Tibial artery (tissue), 4 donors: Measurements from ENCODE around the gene FBXO24.

ENCODE experiments used
- DNase-seq, 2 donors: peaks; one replicate each; pipeline ENCODE4 v3.0.0-alpha.2; 2019
- H3K27ac ChIP-seq, 2 donors: fragments of 200-600 bp; sonication (generic) in 1 of 2; 1 replicate in 1 of 2; 2 replicates in 1 of 2; pipeline ENCODE4 v1.5.1; 2018 to 2019; ENCODE audit warnings: mild to moderate bottlenecking in 1 of 2
- H3K27me3 ChIP-seq, 2 donors: fragments of 200-600 bp; sonication (generic) in 1 of 2; one replicate each; pipeline versions ENCODE4 v1.5.1 to v1.6.0; 2016 to 2019
- H3K36me3 ChIP-seq, 3 donors: fragments of 200-600 bp; sonication (generic) in 2 of 3; one replicate each; pipeline ENCODE4 v1.5.1; 2016 to 2019; ENCODE audit warnings: mild to moderate bottlenecking in 2 of 3
- H3K4me1 ChIP-seq, 4 donors: fragments of 200-600 bp; sonication (generic) in 2 of 4; 1 replicate in 3 of 4; 2 replicates in 1 of 4; pipeline ENCODE4 v1.5.1; 2016 to 2019
- H3K4me3 ChIP-seq, 2 donors: fragments of 200-600 bp; sonication (generic) in 1 of 2; 1 replicate in 1 of 2; 2 replicates in 1 of 2; pipeline ENCODE4 v1.5.1; 2018 to 2019; ENCODE audit warnings: mild to moderate bottlenecking in 2 of 2
- H3K9me3 ChIP-seq, 3 donors: fragments of 200-600 bp; sonication (generic) in 1 of 3; one replicate each; pipeline ENCODE4 v1.5.1; 2016 to 2019
- intact Hi-C: fragments of 100-400 bp; cut with DNase I; formaldehyde crosslinking; loops from one replicate; pipeline ENCODE4 v1.15.0; 2023; ENCODE audit warnings: low total_unique reads
- TF ChIP-seq, protein P1 (sequence below), 2 experiments: fragments of 200-600 bp in 1 of 2; fragments of 450-650 bp in 1 of 2; IDR thresholded peaks; one replicate each; pipeline ENCODE4 v1.5.1; 2017 to 2019; ENCODE audit warnings: antibody characterized with exemption in 2 of 2, mild to moderate bottlenecking in 1 of 2, moderate library complexity in 1 of 2

Gene FBXO24

DNA sequence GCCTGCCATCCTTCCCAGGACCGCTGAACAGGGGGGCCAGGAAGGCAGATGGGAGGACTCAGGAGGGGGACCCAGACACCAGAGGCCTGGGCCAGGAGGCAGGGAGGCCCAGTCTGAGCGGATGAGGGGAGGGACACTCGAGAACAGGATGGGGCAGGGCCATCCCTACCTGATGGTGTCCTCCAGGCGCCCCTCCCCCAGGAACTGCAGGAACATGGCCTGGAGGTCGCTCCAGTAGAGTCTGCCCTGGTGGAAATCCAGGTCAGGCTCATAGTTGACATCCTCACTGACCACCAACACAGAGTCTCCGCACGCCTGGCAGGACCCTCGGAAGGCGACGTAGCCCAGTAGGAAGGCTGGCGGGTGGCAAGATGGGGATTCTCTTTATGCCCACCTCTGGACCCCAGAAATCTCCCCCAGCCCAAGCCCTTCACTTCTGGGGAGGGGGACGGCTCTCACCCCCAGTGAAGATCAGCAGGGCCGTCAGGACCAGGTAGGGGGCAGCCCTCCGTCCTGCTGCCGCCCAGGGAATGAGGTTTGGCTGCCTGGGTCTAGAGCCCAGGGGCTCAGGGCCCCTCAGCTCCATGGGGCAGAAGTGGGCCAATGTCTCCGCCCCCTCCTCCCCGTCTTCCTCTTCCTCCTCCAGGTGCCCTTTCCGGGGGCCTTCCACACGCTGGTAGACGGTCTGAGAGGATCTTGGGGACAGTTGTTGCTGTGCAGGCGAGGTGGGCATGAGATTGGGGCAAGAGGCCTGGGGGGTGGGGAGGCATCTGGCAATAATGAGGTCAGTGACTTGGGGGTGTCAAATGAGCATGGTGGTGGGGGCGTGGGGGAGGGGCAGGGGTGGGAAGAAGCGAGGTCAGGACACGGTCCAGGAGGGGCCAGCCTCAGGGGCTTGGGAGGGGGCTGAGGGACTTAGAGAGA lies 54.7 kb downstream of the FBXO24 start:
- Histone ChIP-seq H3K36me3 (no peaks in the 10 kb centered on the region), H3K9me3 (no peaks in the 10 kb centered on the region), H3K4me1 (no peaks in the 10 kb centered on the region), H3K27ac (no peak overlapping the region), H3K27me3 (peaks cover 0 to 50% of the 10 kb centered on the region in 2 donors), H3K4me3 (no peak overlapping the region)
- no peak for DNase-seq
- TF ChIP-seq, protein P1, sequence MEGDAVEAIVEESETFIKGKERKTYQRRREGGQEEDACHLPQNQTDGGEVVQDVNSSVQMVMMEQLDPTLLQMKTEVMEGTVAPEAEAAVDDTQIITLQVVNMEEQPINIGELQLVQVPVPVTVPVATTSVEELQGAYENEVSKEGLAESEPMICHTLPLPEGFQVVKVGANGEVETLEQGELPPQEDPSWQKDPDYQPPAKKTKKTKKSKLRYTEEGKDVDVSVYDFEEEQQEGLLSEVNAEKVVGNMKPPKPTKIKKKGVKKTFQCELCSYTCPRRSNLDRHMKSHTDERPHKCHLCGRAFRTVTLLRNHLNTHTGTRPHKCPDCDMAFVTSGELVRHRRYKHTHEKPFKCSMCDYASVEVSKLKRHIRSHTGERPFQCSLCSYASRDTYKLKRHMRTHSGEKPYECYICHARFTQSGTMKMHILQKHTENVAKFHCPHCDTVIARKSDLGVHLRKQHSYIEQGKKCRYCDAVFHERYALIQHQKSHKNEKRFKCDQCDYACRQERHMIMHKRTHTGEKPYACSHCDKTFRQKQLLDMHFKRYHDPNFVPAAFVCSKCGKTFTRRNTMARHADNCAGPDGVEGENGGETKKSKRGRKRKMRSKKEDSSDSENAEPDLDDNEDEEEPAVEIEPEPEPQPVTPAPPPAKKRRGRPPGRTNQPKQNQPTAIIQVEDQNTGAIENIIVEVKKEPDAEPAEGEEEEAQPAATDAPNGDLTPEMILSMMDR (IDR thresholded peaks at IDR 0.05) = no peak
- intact Hi-C loops = no loop called here

DNA sequence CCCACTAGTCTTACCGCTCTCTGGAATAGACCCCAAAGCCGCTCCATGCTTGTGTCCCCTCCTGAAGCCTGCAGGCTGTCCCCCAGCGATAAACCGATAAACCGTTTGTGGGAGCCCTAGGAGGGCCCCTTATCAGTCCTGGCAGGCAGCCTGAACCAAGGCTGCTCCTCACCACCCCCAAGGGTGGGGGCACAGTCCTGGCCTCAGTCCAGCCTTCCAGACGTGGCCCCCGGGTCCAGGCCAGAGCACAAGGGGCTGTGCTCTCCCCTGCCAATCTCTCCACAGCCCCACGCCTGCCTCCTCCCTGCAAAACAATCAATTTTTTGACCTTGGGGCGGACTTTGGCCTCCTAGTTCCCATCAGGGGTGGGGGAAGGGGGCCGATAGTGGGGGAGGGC lies 55.3 kb downstream of the FBXO24 start, which contains the start of gene TFR2:
TFR2 (minus strand) TSS at position 90 of the 397 bp plus-strand sequence; CDS start at position 47, 43 bp downstream.
- TF ChIP-seq, protein P1 (IDR thresholded peaks at IDR 0.05) = no peak

DNA sequence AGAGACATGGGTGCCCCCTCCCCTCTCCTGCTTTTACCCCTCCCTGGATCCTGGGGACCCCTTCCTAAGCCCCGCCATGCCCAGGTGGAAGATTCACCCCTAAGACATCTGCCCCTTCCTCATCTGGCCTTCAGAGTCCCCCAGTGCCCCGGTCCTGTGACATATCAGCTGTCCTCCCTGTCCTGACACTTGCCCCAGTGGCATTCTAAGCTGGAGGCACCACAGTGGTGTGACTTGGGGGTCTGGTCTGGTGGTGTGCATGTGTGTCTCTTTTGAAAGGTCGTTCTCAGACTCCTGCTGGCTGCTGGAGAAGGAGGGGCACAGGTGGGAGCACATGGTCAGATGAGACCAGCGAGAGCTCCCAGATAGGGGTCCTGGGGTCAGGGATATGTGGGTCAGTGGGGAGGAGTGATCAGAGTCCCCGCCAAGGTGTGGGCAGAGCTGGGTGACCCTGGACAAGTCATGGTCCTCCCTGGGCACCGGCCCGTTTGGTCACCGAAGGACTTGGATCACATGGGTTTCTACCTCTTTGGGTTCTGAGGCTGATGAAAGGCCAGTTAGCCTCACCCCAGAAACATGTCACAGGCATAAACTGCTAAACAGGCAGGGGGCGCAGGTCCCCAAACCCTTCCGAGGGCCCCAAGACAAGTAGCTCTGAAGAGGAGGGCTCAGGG lies 55.9 kb downstream of the FBXO24 start:
- intact Hi-C loops = no loop called here
- Histone ChIP-seq H3K27me3 (peaks cover 0 to 54% of the 10 kb centered on the region in 2 donors), H3K4me1 (no peaks in the 10 kb centered on the region), H3K4me3 (no peak overlapping the region), H3K9me3 (no peaks in the 10 kb centered on the region), H3K27ac (no peak overlapping the region), H3K36me3 (no peaks in the 10 kb centered on the region)
- no peak for DNase-seq
- TF ChIP-seq, protein P1 (IDR thresholded peaks at IDR 0.05) = no peak

More for the DNA sequence above, 55.3 kb downstream of the FBXO24 start, which contains the start of gene TFR2:
- Histone ChIP-seq H3K4me1 (no peaks in the 10 kb centered on the region), H3K27ac (no peak within 1 kb of the TSS), H3K36me3 (no peaks in the 10 kb centered on the region), H3K9me3 (no peaks in the 10 kb centered on the region), H3K4me3 (no peak within 1 kb of the TSS), H3K27me3 (peaks cover 0 to 53% of the 10 kb centered on the region in 2 donors)
- no peak for DNase-seq
- intact Hi-C loops = no loop called here

DNA sequence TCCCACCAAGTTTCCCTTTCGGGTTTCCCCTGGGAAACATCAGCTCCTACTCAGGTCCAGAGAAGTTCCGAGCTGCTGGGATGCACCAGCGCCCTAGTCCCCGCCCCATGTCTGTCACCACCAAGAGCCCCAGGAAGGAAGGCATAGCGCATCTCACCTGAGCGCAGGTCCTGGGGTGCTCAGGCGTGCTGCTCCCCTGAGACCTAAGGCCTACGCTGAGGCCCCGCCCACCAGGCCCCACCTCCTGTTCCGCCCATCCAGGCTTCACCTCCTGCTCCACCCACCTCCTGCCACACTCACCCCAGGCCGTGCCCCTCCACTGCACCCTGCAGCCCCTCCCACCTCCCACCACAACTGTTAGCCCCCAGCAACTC lies 56.4 kb downstream of the FBXO24 start:
- TF ChIP-seq, protein P1 (IDR thresholded peaks at IDR 0.05) = no peak
- no peaks in the 10 kb centered on the region for H3K9me3 ChIP-seq
- H3K4me3 ChIP-seq = no peak overlapping the region
- peaks cover 0 to 59% of the 10 kb centered on the region in 2 donors for H3K27me3 ChIP-seq
- no peaks in the 10 kb centered on the region for H3K4me1 ChIP-seq
- no peak overlapping the region for H3K27ac ChIP-seq
- no peak for DNase-seq
- intact Hi-C loops = no loop called here
- H3K36me3 ChIP-seq = no peaks in the 10 kb centered on the region

DNA sequence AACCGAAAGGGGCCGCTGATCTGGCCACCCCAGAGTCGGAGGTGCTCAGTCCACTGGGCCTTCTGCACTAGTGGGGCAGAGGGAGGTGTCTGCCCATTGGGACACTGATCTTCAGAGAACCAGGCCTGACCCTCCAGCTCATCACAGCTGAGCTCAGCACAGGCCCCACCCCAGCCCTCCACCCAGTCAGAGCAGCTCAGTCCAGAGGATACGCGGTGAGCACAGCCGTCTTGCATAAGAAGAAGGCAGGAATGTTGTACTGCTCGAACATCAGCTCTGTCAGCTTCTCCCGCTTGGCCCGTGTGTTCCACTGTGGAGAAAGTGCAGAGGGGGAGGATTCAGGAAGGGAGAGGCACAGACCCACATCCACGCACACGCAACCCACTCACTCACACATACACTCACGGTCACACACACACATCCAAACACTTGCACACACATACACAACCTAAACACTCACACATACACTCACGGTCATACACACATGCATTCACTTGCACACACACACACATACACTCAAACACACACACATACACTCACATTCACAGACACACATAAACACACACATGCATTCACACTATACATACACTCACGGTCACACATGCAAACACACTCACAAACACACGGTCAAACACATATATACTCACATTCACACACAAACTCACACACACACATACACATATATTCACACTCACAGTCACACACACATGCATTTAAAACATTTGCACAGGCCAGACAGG lies 63.9 kb downstream of the FBXO24 start:
- no peak for DNase-seq
- H3K27me3 ChIP-seq = peaks cover 0 to 73% of the 10 kb centered on the region in 2 donors
- H3K4me1 ChIP-seq = no peaks in the 10 kb centered on the region
- no peaks in the 10 kb centered on the region for H3K9me3 ChIP-seq
- no peak overlapping the region for H3K27ac ChIP-seq
- intact Hi-C loops = no loop called here
- H3K36me3 ChIP-seq = no peaks in the 10 kb centered on the region
- no peak overlapping the region for H3K4me3 ChIP-seq
- TF ChIP-seq, protein P1 (IDR thresholded peaks at IDR 0.05) = no peak
